HG02759 (cell line): ENCODE data around the gene ARHGEF28.

Source experiments
- ATAC-seq: cut with Tn5 transposase; IDR thresholded peaks from one replicate; pipeline ENCODE4 v1.9.1; 2021; ENCODE audit warnings: mild to moderate bottlenecking, moderate library complexity; ENCODE audit not compliant: unreplicated experiment

The ARHGEF28 gene

GRCh38 chr5:73844165-73844564, 218.2 kb downstream of the ARHGEF28 start:
- no peak for ATAC-seq

DNA sequence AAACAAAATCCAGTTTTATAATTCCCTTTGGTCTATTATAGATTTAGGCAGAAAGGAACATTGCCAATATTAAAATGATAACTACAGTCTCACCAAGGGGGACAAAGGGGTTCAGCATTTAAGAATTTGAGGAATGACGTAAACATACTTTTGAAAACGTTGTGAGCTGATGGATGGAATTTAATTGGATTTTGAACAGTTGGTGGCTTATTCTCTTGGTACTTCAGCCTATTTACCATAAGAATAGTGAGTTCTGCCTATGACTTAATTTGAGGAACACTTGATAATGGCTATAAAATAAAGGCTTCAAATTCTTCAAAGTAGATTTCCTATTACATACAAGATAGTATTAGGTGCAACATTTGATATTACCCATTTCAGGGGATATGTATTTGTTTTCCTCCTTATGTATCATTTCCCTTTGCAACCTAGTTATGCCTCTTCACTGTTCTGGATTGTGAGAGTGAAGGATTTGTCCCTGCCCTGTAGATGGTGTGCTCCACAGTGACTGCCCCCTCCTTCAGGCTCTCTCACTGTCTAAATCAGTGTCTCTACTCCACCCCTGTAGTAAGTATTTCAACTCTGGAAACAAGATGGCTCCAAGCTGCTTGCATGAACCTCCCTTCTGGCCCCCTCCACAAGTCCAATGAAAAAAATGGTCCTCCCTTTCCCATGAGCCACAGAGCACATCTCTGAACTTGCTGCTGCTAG, 225.6 kb downstream of the ARHGEF28 start:
- no peak for ATAC-seq

- no peak for ATAC-seq
Measured at GRCh38 chr5:73853091-73853490, 227.1 kb downstream of the ARHGEF28 start.

- no peak for ATAC-seq
Measured at GRCh38 chr5:73856997-73857396, 231.0 kb downstream of the ARHGEF28 start.

DNA sequence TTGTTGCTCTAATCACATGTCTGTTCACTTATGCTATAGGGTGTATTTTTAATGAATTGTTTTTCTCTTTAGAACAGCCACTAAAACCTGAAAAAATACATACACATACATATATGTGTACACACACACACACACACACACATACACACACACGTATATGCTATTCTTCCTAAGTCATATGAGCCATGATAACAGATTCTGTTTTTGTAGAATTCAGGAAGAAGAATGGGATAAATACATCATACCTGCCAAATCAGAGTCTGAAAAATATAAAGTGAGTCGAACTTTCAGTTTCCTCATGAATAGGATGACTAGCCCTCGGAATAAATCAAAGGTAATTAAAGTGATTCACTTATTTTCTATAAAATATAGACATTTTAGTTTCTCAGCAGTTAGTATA, 231.4 kb downstream of the ARHGEF28 start:
- no peak for ATAC-seq

DNA sequence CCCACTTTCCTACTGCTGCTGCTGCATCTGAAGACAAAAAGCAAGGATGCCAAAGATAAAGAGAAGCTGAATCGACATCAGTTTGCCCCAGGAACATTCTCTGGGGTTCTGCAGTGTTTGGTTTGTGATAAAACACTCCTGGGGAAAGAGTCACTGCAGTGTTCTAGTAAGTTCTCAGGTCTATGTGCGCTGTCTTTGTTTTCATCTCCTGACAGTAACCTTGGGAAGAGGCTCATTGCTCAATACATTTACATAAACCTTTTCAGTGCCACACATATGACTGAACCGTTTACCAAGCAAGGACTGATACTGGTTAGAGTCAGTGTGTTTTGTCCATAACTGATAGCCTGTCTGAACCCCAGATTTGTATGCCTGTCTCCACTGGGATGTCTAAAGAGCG, 232.1 kb downstream of the ARHGEF28 start:
- ATAC-seq, result no peak

DNA sequence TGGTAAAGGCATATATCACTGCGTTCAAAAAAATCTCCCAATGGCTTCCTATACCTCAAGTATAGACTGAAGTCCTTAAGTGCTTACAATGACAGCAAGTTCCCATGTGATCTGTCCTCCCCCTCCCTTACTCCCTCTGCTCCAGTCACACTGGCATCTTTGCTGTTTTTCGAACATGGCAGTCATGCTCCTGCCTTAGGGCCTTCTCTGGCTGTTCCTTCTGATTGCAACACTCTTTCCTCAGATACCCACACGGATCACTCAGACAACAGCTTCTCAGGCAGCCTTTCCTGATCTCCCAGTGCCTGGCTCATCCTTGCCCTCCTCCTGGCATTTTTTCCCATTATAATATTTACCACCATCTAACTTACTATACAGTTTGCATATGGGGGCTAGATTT, 232.8 kb downstream of the ARHGEF28 start:
- no peak for ATAC-seq

GRCh38 chr5:73859696-73860095, 233.7 kb downstream of the ARHGEF28 start:
- ATAC-seq, result no peak

- ATAC-seq, result no peak
Measured at GRCh38 chr5:73861313-73861988, 235.5 kb downstream of the ARHGEF28 start.

DNA sequence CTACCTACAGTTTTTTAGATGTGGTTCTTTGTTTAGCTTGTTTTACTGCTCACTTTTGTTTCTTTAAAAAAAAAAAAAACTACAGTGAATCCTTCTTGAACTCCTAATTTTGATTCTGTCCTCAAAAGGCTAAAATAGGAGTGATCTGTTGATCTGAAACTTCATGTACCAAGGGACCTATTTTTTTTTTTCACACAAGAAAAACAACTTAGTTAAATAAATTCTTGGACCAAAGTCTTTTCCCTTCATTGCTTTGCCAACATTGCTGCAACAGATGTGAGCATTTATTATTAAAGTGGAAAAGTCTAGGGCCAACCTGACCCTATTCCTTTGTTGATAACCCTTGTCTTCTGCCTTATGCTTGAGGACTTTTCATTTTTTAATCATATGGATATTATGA, 236.8 kb downstream of the ARHGEF28 start:
- no peak for ATAC-seq

- no peak for ATAC-seq
Measured at GRCh38 chr5:73863876-73864275, 237.9 kb downstream of the ARHGEF28 start.

- ATAC-seq, result no peak
Measured at GRCh38 chr5:73865315-73865714, 239.3 kb downstream of the ARHGEF28 start.

- ATAC-seq, result no peak
Measured at GRCh38 chr5:73867345-73868335, 241.6 kb downstream of the ARHGEF28 start.

DNA sequence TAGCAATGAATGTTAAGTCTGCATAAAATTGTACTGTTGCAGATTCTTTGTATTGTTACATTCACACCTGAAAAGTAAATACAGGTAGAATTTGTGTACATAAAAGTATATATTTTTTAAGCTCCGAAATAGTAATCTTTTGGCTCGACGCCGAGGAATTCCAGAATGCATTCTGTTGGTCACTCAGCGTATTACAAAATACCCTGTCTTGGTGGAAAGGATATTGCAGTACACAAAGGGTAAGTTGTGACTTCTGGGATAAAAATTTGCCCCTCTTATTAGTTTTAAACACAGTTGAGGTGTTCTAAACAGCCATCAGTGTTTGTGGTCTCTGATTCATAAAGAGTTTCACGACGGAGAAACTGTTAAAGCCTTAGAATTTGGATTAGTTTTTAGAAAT, 257.6 kb downstream of the ARHGEF28 start:
- ATAC-seq, result no peak

DNA sequence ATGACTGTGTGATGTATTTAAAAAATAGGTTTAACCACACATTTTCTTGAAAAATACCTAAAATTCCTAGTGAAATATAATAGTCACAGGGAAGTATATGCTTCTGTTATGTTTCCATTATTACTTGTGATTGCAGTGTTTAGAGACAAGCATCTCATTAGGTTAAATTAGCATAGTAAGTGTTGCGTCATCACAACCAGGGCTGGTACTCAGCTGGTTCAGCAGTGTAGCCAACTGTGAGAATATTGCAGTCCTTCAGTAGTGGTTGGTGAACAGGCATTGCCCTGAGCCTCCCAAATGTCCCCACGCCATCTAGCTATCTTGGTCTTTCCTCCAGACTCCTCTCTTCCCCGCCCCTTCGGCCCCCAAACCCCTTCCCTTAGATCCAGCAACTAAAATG, 261.7 kb downstream of the ARHGEF28 start:
- ATAC-seq, result no peak

DNA sequence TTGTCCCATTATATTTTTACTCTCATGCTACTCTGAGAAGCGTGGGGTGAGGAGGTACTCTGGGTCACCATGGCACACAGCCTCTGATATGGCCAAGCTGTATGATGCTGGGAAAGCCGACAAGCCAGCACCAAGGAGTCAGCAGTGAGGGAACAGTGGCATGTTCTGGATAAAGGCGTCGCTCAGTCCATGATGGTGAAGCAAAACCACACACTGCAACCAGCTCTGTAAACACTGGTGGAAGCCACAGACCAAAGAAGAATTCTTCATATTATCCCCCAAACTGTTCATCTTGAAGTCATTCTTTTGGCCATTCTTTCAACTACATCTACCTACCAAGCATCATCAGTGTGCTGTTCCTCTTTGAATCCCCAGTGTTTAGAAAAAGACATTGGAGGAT, 264.6 kb downstream of the ARHGEF28 start:
- ATAC-seq, result no peak

DNA sequence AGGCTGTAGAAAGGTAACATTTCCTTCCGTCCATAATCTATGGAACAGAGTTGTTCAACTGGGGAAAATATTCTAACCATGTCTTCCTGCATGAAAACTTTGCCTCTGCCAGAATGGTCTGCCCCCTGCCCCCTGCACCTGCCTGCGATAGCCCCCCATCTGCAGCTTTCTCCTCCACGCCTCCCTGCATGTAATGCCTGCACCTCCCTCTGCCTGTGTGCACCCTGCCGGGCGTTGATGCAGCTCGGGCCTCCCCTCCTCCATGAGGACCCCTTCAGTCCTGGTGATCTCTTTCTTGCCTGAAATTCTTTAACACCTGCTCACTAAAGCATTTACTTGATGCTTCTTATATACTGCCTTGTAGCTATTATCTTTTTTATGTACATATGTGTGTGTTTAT, 266.2 kb downstream of the ARHGEF28 start:
- no peak for ATAC-seq

DNA sequence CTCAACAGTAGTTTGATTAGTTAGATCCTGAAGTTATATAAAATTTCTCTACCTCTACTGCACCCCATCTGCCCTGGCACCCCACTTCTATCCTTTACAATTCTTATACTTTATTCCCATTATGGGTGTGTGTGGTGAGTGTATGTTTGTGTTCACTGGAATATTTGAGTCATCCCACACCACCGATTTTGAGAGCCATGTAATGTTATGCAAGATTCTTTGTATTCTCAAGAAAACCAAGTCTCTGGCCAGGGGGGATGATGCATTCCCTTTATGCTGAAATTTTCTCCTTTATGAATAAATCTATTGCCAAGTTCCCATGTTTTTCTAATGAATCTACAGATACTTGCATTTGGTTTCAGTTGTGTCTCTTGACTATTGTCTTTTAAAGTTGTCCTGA, 266.8 kb downstream of the ARHGEF28 start:
- ATAC-seq, result no peak

GRCh38 chr5:73893813-73894212, 267.8 kb downstream of the ARHGEF28 start:
- no peak for ATAC-seq

GRCh38 chr5:73894860-73895259, 268.9 kb downstream of the ARHGEF28 start:
- no peak for ATAC-seq

- ATAC-seq, result no peak
Measured at GRCh38 chr5:73895471-73895870, 269.5 kb downstream of the ARHGEF28 start.
